Naive B cell (primary cell): Measurements from ENCODE around the gene SLC25A42. TPM values are rescaled to one million over a fixed set of nuclear protein-coding genes. Genes with fewer than 3 reads are reported as not detected.

Experiments
- ATAC-seq, 2 donors: fragments of 150-1000 bp; cut with Tn5 transposase; 2 replicates each; pipeline ENCODE4 v1.10.0; 2021; ENCODE audit warnings: low read depth in 2 of 2, mild to moderate bottlenecking in 2 of 2, moderate library complexity in 2 of 2
- DNase-seq: peaks from one replicate; pipeline ENCODE4 v3.0.0; 2022
- H3K27ac Mint-ChIP-seq, 6 donors: one replicate each; pipeline ENCODE4 v1.8.0; 2020 to 2022; ENCODE audit warnings: mild to moderate bottlenecking in 6 of 6, mixed read lengths in 6 of 6, moderate library complexity in 5 of 6, inconsistent platforms in 2 of 6
- H3K27me3 Mint-ChIP-seq, 3 donors: one replicate each; pipeline ENCODE4 v1.8.0; 2021 to 2022; ENCODE audit warnings: mixed read lengths in 3 of 3, mild to moderate bottlenecking in 1 of 3
- H3K36me3 Mint-ChIP-seq, 2 donors: one replicate each; pipeline ENCODE4 v1.8.0; 2020 to 2022; ENCODE audit warnings: mixed read lengths in 2 of 2, inconsistent platforms in 1 of 2, mild to moderate bottlenecking in 1 of 2
- H3K4me1 Mint-ChIP-seq, 3 donors: one replicate each; pipeline ENCODE4 v1.8.0; 2020 to 2022; ENCODE audit warnings: mixed read lengths in 3 of 3, inconsistent platforms in 1 of 3, mild to moderate bottlenecking in 1 of 3, moderate library complexity in 1 of 3
- H3K4me3 Mint-ChIP-seq, 8 donors: one replicate each; pipeline ENCODE4 v1.8.0; 2020 to 2022; ENCODE audit warnings: mild to moderate bottlenecking in 8 of 8, mixed read lengths in 8 of 8, moderate library complexity in 8 of 8, inconsistent platforms in 2 of 8
- H3K9me3 Mint-ChIP-seq, 7 donors: one replicate each; pipeline ENCODE4 v1.8.0; 2020 to 2022; ENCODE audit warnings: mixed read lengths in 7 of 7, mild to moderate bottlenecking in 5 of 7, inconsistent platforms in 2 of 7, moderate library complexity in 1 of 7
- polyA plus RNA-seq, 6 donors: library from polyadenylated mRNA; unstranded; fragments of 300-500 nt; fragmentation: Illumina TruSeq; gene quantifications; one replicate each; pipeline ENCODE4 v1.2.3, GENCODE V29; 2021; ENCODE audit warnings: low read depth in 6 of 6

The SLC25A42 gene
- polyA plus RNA-seq, 6 donors from 2014 or later = 13.5 to 34.1 (median 19.0) TPM

GRCh38 chr19:19033426-19034203, 30.2 kb upstream of the SLC25A42 start, which contains the start of the genes ARMC6 and SUGP2:
ARMC6 (plus strand) TSS chr19:19033603; CDS start chr19:19034210, 607 bp downstream.
SUGP2 (minus strand) TSS chr19:19033517; CDS start chr19:19031071, 2,446 bp downstream.
- Mint-ChIP-seq H3K9me3 (no peaks in the 10 kb centered on the region), H3K4me3 (peak within 1 kb of the TSS; percentile 81 to 98 (median 94)), H3K27ac (peak within 1 kb of the TSS; percentile 82 to 97 (median 92)), H3K4me1 (peaks cover 17 to 37% (median 19%) of the 10 kb centered on the region in 3 donors), H3K27me3 (no peaks in the 10 kb centered on the region), H3K36me3 (no peaks in the 10 kb centered on the region)
- ATAC-seq (peak; percentile 81 to 83), DNase-seq (peak; percentile 94)

DNA sequence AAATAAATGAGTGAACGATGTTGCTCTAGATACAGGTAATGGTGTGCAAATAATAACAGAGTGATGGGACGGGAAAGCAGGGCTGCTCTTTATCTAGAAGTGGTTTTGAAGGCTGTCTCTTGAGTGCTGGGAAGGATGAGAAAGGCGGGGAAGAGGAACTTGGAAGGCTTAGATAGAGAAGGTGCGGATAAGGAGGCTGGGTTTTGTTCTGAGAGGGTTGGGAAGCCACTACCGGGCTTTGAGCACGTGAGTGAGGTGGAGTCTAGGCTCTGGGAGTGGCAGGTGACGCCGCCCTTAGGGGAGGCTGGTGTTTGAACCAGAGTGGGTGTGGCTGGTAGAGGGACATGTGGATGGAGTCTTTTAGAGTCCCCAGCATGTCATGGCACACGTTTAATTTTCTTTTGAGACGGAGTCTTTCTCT, 29.6 kb upstream of the SLC25A42 start:
- no peaks in the 10 kb centered on the region for H3K36me3 Mint-ChIP-seq

DNA sequence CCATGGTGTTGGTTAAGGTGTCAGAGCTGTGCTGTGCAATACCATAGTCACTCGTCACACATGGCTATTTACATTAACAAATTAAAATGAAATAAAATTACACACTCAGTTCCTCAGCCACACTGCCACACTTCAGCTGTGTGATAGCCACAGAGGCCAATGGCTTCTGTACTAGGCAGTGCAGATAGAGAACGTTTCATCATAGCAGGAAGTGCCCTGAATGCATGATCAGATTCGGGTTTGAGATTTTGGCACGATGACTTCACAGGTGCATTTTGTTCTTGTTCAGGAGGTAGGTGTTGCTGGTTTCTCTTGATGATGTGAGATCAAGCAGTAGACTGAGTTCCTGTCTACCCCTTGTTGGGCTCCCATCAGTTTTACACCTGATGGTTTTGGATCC, 23.9 kb upstream of the SLC25A42 start:
- ATAC-seq (peak; percentile 97 to 99), DNase-seq (peak; percentile 51)
- Mint-ChIP-seq H3K9me3 (no peaks in the 10 kb centered on the region), H3K36me3 (peaks cover 0 to 4% of the 10 kb centered on the region in 2 donors), H3K27me3 (no peaks in the 10 kb centered on the region), H3K4me3 (peak overlapping the region in 7 of 8 donors; percentile 10 to 67 (median 42)), H3K27ac (peak overlapping the region; percentile 62 to 93 (median 88)), H3K4me1 (peaks cover 19 to 29% (median 21%) of the 10 kb centered on the region in 3 donors)

More for the DNA sequence above, 29.6 kb upstream of the SLC25A42 start:
- Mint-ChIP-seq H3K4me1 (peaks cover 20 to 40% (median 20%) of the 10 kb centered on the region in 3 donors), H3K4me3 (peak overlapping the region; percentile 81 to 96 (median 89)), H3K27ac (peak overlapping the region; percentile 29 to 96 (median 89)), H3K9me3 (no peaks in the 10 kb centered on the region), H3K27me3 (no peaks in the 10 kb centered on the region)
- ATAC-seq = peak; percentile 19 to 33
- peak; percentile 39 for DNase-seq

DNA sequence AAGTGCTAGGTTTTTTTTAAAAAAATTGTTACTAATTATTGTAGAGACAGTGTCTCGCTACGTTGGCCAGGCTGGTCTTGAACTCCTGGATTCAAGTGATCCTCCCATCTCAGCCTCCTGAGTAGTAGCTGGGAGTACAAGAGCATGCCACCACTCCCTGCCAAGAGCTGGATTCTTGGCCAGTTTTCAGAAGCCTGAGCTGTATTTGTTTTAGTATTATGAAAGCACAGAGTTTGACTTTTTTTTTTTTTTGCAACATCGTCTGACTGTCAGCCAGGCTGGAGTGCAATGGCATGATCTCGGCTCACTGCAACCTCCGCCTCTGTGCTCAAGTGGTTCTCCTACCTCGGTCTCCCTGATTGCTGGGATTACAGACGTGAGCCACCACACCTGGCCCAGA, 23.4 kb upstream of the SLC25A42 start:
- peak overlapping the region; percentile 62 to 95 (median 88) for H3K27ac Mint-ChIP-seq

GRCh38 chr19:19042732-19043280, 21.0 kb upstream of the SLC25A42 start:
- ATAC-seq = no peak
- H3K9me3 Mint-ChIP-seq = no peaks in the 10 kb centered on the region
- H3K4me3 Mint-ChIP-seq = no peak overlapping the region
- peak overlapping the region in 1 of 6 donors; percentile 54 for H3K27ac Mint-ChIP-seq
- no peak for DNase-seq
- no peaks in the 10 kb centered on the region for H3K27me3 Mint-ChIP-seq
- peaks cover 16 to 24% (median 21%) of the 10 kb centered on the region in 3 donors for H3K4me1 Mint-ChIP-seq
- H3K36me3 Mint-ChIP-seq = peaks cover 0 to 8% of the 10 kb centered on the region in 2 donors

More for the DNA sequence above, 23.4 kb upstream of the SLC25A42 start:
- no peaks in the 10 kb centered on the region for H3K9me3 Mint-ChIP-seq
- H3K4me3 Mint-ChIP-seq = peak overlapping the region in 2 of 8 donors; percentile 11 to 66
- ATAC-seq = no peak
- H3K27me3 Mint-ChIP-seq = no peaks in the 10 kb centered on the region
- no peak for DNase-seq
- H3K4me1 Mint-ChIP-seq = peaks cover 19 to 24% (median 21%) of the 10 kb centered on the region in 3 donors
- peaks cover 0 to 8% of the 10 kb centered on the region in 2 donors for H3K36me3 Mint-ChIP-seq

DNA sequence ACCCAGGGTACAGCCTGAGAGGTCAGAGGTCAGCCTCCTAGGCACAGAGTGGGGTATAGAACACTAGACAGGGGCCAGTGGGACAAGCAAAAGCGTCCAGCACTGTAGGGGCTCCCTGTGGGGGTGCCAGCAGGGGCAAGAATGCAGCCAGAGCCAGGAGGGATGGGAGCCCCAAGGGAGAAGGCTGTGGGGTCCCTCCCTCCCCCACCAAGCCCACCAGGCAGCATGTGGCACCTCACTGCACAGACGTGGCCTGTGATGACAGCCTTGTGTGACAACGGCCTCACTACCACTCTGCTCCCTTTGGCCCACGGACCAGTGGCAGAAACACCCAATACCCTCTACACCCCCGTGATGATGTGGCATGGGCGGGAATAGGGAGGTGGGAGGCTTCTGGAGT, 20.3 kb upstream of the SLC25A42 start:
- H3K27ac Mint-ChIP-seq = no peak overlapping the region
- H3K9me3 Mint-ChIP-seq = no peaks in the 10 kb centered on the region
- no peak overlapping the region for H3K4me3 Mint-ChIP-seq
- DNase-seq (no peak), ATAC-seq (no peak)
- peaks cover 16 to 24% (median 21%) of the 10 kb centered on the region in 3 donors for H3K4me1 Mint-ChIP-seq
- H3K27me3 Mint-ChIP-seq = no peaks in the 10 kb centered on the region
- H3K36me3 Mint-ChIP-seq = peaks cover 0 to 8% of the 10 kb centered on the region in 2 donors

GRCh38 chr19:19043881-19044280, 19.9 kb upstream of the SLC25A42 start:
- peaks cover 16 to 24% (median 21%) of the 10 kb centered on the region in 3 donors for H3K4me1 Mint-ChIP-seq
- no peaks in the 10 kb centered on the region for H3K27me3 Mint-ChIP-seq
- no peak overlapping the region for H3K4me3 Mint-ChIP-seq
- H3K9me3 Mint-ChIP-seq = no peaks in the 10 kb centered on the region
- no peak overlapping the region for H3K27ac Mint-ChIP-seq
- ATAC-seq = no peak
- peaks cover 0 to 8% of the 10 kb centered on the region in 2 donors for H3K36me3 Mint-ChIP-seq
- DNase-seq = no peak

GRCh38 chr19:19049406-19049805, 14.4 kb upstream of the SLC25A42 start:
- no peak overlapping the region for H3K4me3 Mint-ChIP-seq
- ATAC-seq (no peak), DNase-seq (no peak)
- no peaks in the 10 kb centered on the region for H3K27me3 Mint-ChIP-seq
- no peaks in the 10 kb centered on the region for H3K9me3 Mint-ChIP-seq
- H3K4me1 Mint-ChIP-seq = peaks cover 0 to 3% (median 0%) of the 10 kb centered on the region in 3 donors
- H3K36me3 Mint-ChIP-seq = peaks cover 0 to 8% of the 10 kb centered on the region in 2 donors
- peak overlapping the region in 1 of 6 donors; percentile 88 for H3K27ac Mint-ChIP-seq

DNA sequence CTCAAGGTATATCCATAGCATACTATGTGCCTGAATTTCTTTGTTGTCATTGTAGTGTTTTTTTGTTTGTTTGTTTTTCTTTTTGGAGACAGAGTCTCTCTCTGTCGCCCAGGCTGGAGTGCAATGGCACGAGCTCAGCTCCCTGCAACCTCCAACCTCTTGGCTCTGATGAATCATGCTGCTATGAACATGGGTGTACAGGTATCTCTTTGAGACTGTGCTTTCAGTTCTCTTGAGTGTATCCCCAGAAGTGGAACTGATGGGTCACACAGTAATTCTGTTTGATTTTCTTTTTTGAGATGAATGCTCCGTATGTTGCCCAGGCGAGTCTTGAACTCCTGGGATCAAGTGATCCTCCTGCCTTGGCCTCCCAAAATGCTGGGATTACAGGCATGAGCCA, 13.7 kb upstream of the SLC25A42 start:
- H3K27ac Mint-ChIP-seq = peak overlapping the region in 2 of 6 donors; percentile 59 to 69
- H3K27me3 Mint-ChIP-seq = no peaks in the 10 kb centered on the region
- peaks cover 0 to 2% of the 10 kb centered on the region in 2 donors for H3K36me3 Mint-ChIP-seq
- DNase-seq (no peak), ATAC-seq (no peak)
- peaks cover 0 to 3% (median 0%) of the 10 kb centered on the region in 3 donors for H3K4me1 Mint-ChIP-seq
- H3K9me3 Mint-ChIP-seq = no peaks in the 10 kb centered on the region
- no peak overlapping the region for H3K4me3 Mint-ChIP-seq

DNA sequence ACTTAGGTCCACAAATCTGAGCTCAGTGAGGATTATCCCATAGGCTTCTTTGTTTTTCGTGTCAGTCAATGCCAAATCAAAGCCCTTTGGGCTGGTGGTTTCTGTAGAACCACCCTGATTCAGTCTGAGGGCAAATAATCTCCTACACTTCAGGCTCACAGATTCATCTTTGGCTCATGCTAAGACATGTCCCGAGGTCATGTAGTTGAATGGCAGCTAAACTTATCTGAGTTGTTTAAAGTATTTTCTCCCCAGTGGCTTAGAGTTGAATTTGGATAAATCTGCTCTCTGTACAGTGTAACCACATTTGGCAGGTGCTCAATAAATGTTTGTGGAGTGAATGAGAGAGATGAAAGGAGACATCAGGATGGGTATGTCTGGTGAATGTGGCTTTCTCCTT, 13.1 kb upstream of the SLC25A42 start:
- H3K4me1 Mint-ChIP-seq = peaks cover 0 to 3% (median 0%) of the 10 kb centered on the region in 3 donors
- no peaks in the 10 kb centered on the region for H3K36me3 Mint-ChIP-seq
- DNase-seq (no peak), ATAC-seq (no peak)
- no peaks in the 10 kb centered on the region for H3K27me3 Mint-ChIP-seq
- no peak overlapping the region for H3K4me3 Mint-ChIP-seq
- no peaks in the 10 kb centered on the region for H3K9me3 Mint-ChIP-seq
- H3K27ac Mint-ChIP-seq = peak overlapping the region in 1 of 6 donors; percentile 69

DNA sequence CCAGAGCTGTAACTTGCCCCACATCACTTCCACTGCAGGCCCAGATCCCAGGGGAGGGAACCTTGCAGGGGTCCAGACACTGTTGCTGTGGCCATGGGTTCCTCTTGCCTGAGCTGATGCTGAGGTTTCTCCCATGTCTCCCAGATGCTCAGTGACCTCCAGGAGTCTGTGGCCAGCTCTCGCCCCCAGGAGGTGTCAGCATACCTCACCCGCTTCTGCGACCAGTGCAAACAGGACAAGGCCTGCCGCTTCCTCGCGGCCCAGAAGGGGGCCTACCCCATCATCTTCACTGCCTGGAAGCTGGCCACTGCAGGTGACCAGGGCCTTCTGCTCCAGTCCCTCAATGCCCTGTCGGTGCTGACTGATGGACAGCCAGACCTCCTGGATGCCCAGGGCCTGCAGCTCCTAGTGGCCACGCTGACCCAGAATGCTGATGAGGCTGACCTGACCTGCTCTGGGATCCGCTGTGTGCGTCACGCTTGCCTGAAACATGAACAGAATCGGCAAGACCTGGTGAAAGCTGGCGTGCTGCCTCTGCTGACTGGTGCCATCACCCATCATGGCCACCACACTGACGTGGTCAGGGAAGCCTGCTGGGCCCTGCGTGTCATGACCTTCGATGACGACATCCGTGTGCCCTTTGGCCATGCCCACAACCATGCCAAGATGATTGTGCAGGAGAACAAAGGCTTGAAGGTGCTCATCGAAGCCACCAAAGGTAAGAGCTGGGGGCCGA, 12.1 kb upstream of the SLC25A42 start:
- Mint-ChIP-seq H3K27me3 (no peaks in the 10 kb centered on the region), H3K27ac (peak overlapping the region in 2 of 6 donors; percentile 29 to 39), H3K9me3 (no peaks in the 10 kb centered on the region), H3K36me3 (no peaks in the 10 kb centered on the region), H3K4me3 (no peak overlapping the region), H3K4me1 (peaks cover 0 to 3% (median 0%) of the 10 kb centered on the region in 3 donors)
- DNase-seq (no peak), ATAC-seq (no peak)

DNA sequence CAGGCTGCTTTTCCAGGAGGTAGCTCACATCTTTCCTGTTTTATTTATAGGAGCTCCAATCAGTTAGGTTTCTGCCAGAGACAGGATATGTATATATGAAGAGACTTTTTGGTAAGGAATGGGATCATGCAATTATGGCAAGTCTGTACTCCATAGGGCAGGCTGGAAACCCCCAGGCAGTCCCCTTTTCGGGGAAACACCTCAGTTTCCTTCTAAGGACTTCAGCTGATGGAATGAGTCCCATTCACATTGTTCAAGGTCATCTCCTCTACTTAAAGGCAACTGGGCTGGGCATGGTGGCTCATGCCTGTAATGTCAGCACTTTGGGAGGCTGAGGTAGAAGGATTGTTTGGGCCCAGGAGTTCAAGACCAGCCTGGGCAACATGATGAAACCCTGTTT, 10.9 kb upstream of the SLC25A42 start:
- ATAC-seq (no peak), DNase-seq (no peak)
- Mint-ChIP-seq H3K27me3 (no peaks in the 10 kb centered on the region), H3K36me3 (no peaks in the 10 kb centered on the region), H3K27ac (no peak overlapping the region), H3K4me1 (peaks cover 0 to 3% (median 0%) of the 10 kb centered on the region in 3 donors), H3K4me3 (no peak overlapping the region), H3K9me3 (no peaks in the 10 kb centered on the region)
